Activated CD4-positive, CD25-positive, alpha-beta regulatory T cell treated with anti-CD3 and anti-CD28 coated beads, Interleukin-2, amount 50 U/mL, for 16 hours (primary cell): ENCODE data around the gene LRIT3.

ENCODE experiments used
- DNase-seq: peaks from one replicate; pipeline ENCODE4 v3.0.0-alpha.2; 2020; ENCODE audit warnings: low read depth, low spot score

LRIT3 gene

DNA sequence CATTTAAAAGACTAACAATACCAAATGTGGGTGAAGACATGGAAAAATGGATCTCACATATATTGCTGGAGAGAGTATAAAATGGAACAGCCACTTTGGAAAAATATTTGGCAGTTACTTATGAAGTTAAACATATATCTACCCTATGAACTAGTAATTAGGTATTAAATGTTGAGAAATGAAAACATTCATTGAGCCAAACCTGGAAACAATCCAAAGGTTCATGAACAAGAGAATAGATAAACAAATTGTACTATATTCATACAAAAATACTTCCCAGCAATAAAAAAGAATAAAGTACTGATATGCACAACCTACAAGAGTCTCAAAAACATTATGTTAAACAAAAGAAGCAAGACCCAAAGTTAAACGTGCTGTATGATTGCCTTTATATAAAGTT, 60.8 kb downstream of the LRIT3 start:
- DNase-seq: no peak

DNA sequence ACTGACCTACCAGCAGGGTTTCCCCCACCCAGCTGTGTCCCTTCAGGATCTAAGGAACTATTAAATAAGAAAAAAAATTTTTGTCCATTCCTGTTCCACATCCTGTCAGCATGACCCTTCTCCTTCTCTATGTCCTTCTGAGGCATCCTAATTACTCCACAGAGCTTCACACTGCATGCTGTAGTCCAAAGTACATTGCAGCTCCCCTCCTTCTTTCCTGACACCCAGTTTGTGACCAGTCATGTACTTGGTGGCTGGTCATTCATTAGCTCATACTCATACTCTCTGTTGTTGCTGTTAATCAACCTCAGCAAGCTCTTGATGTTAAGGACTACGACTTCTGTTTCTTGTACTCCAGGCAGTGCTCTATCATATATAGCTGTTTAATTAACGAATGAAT, 62.3 kb downstream of the LRIT3 start:
- no peak for DNase-seq

DNA sequence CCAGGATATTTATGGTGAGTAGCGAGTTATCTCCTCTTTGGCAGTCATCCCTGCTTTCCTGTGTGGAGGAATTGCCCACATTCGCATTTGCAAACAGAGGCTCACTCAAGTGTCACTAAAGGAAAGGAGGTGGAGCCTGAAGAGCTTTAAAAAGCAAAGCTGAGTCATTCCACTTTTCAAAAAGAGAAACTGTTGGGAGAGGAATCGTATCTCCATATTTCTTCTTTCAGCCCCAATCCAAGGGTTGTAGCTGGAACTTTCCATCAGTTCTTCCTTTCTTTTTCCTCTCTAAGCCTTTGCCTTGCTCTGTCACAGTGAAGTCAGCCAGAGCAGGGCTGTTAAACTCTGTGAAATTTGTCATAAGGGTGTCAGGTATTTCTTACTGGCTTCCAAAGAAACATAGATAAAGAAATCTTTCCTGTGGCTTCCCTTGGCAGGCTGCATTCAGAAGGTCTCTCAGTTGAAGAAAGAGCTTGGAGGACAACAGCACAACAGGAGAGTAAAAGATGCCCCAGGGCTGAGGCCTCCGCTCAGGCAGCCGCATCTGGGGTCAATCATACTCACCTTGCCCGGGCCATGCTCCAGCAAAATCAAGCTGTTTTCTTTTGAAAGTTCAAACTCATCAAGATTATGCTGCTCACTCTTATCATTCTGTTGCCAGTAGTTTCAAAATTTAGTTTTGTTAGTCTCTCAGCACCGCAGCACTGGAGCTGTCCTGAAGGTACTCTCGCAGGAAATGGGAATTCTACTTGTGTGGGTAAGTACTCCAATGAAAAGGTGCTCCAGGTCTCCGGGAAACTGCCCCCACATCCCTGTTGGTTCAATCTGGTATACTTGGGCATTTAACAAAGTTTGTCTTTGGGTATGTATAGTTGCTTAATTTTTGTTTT, 65.0 kb downstream of the LRIT3 start, which contains the start of gene EGF:
Gene EGF (plus strand): TSS at position 178 of the 890 bp plus-strand sequence. CDS start 453 bp downstream, at position 631.
- DNase-seq: no peak

DNA sequence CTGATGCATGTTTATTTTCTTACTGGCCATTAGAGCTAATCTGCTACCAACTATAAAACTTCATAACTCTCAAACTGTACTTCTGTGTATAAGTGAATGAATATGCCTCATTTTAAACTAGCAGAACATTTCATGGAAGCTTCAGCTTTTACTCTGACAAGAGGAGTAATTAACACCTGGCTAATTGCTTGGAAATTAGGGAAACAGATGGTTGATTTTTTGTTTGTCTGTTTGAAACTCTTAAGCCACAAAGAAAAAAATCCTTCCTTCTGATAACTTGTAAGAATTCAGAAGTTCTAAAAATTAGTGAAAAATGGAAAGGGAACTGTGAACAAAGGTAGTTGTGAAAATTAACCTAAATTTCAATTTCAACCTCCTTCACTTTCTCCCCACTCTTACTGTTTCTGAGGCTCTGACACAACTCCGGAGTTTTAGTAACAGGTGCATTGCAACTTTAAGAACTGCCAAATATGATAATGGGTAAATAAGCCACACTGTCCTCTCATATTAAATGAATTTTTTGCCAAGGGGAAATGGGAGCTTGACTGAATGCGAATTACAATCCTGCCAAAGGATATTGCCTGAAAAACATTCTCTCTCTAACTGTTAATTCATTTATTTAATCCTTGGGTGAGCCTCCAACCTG, 65.8 kb downstream of the LRIT3 start:
- DNase-seq: no peak

DNA sequence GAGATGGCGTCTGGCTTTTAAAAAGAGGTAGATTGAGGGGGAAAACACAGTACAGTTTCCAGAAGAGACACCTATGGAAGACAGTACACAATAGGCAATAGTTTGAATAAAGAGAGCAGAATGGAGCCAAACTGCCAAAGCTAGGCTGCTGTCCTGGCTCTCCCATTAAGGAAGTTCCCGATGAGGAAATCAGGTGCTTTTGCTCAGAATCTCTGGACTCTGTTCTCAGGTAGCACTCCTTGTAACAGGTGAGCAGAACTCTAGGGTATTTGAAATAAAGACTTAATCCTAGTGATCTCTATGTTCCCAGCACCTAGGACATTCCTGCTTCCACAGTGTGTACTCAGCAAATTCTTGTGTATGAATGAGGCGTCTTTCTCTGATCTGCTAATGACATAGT, 66.4 kb downstream of the LRIT3 start:
- DNase-seq: no peak

DNA sequence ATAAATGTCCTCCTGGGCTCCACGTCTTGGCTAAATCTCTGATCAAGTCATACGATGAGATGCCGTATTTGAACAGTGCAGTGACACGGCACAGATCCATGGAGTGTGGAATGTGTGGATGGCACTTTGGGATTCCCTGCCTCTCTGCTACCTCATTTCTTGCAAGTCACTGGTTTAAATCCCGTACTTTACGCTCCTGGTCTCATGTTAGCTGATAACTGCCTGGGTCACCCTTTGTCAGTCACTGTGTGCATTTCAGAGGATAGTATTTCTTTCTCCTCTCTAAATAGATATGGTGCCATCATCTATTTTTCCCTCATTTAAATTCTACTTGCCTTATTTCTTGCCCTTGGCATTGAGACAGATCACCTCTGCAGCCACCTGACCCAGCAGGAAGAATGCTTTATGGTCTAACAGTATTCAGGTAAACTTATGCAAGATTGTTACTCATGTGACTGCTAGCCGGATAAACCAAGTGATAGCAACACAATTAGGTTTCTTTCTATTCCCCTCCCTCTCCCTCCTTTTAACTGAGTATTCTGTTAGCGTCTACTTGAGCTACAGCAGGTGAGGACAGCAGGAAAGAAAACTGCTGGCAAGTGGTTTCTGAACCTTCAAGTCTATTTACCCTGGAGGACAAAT, 67.6 kb downstream of the LRIT3 start:
- DNase-seq: no peak

DNA sequence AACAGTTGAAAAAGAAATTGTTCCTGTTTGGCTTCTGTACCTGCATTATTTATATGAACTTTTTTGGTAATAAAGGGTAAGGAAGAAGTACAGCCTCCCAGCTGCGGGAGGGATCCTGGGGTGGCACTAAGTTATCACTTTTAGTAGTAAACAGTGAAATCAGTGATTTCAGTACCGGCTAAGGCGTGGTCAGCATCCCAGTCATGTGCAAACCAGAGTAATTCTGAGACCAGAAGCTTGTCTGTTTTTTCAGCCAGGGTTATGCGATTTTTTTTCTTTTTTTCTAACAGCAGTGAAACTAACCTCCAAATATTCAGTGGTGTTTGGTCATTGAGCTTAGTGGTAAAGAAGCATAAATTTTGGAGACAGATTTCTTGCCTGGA, 68.1 kb downstream of the LRIT3 start:
- DNase-seq: no peak

DNA sequence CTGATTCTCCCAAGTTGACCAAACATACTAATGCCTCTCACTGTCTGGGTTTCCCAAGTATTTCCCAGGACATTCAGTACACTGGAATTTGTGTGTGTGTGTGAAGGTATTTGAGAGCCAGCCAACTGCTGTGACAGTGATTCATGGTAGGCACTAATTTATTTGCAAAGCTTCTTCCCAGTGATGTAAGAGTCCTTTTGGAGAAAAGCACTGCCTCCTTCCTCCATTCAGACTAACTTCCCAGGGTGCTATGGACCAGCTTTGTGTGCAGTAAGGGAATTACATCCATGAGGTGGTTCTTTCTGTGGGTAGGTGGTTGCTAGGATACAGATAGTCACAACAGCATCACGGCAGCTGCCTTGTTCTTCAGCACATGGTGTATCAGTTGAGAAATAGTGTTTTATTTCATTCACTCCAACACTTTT, 73.5 kb downstream of the LRIT3 start:
- DNase-seq: no peak
